HepG2 (cell line): ENCODE measurements around the gene COA1. TPM values are rescaled to one million over a fixed set of nuclear protein-coding genes. Genes with fewer than 3 reads are reported as not detected.
"Not testable (repeated sequence)": the region's sequence is repeated elsewhere in the genome, so short reads cannot be mapped to it uniquely, and the experiment has no call there.

Experiments
- ATAC-seq: fragments of 200-7000 bp; cut with Tn5 transposase; 3 replicates; pipeline ENCODE4 v1.9.1; 2020; ENCODE audit warnings: mild to moderate bottlenecking, moderate library complexity
- BruUV-seq: library from RNA; stranded (reverse); fragments of 400-500 nt; replicated peaks from 2 replicates; lab custom pipeline; 2021; lab: Mats Ljungman, UMichigan
- CTCF ChIA-PET: fragments of 300-600 bp; formaldehyde crosslinking; extraction: SDS; loops from one replicate; lab custom pipeline; 2021; ENCODE audit warnings: low total read pairs, inconsistent platforms, low intra/inter-chr PET ratio; lab: Yijun Ruan, JAX
- POLR2A ChIA-PET: fragments of 350-600 bp; sonication (Branson Sonifier 250); formaldehyde crosslinking; loops from one replicate; lab custom pipeline; 2020; ENCODE audit warnings: antibody characterized with exemption, inconsistent platforms; lab: Yijun Ruan, JAX
- DNase-seq: peaks from one replicate; pipeline ENCODE4 v3.0.0-alpha.2; 2015; ENCODE audit warnings: low spot score
- FAIRE-seq: peaks from 3 replicates; lab custom pipeline; 2011; peaks lifted over from hg19 to GRCh38; lab: Jason Lieb, UNC
- H2AFZ ChIP-seq: one replicate; pipeline ENCODE4 v1.6.1; 2011; ENCODE audit warnings: low read length, inconsistent platforms
- H3K27ac ChIP-seq: fragments of 300-600 bp; 3 replicates; pipeline ENCODE4 v1.8.0; 2011; ENCODE audit warnings: mixed run types, mild to moderate bottlenecking, mixed read lengths, low read length, inconsistent platforms; ENCODE audit not compliant: insufficient read depth; ENCODE audit errors: extremely low read length
- H3K27me3 ChIP-seq, 2 experiments: fragments of 200-600 bp in 1 of 2; 2 replicates in 1 of 2; 3 replicates in 1 of 2; pipeline versions ENCODE4 v1.6.0 to v1.8.0; 2011; ENCODE audit warnings: low read length in 2 of 2, mild to moderate bottlenecking in 2 of 2, moderate library complexity in 2 of 2, inconsistent platforms in 1 of 2; ENCODE audit not compliant: insufficient read depth in 2 of 2, control insufficient read depth in 1 of 2
- H3K36me3 ChIP-seq, 2 experiments: fragments of 200-600 bp in 1 of 2; replicated peaks in 1 of 2; 2 replicates in 1 of 2; 3 replicates in 1 of 2; pipeline versions ENCODE4 v1.5.1 to v1.8.0; 2011; ENCODE audit warnings: low read length in 2 of 2, inconsistent platforms in 1 of 2; ENCODE audit not compliant: insufficient read depth in 2 of 2, control insufficient read depth in 1 of 2
- H3K4me1 ChIP-seq: 2 replicates; pipeline ENCODE4 v1.5.1; 2012; ENCODE audit warnings: low read length, inconsistent platforms; ENCODE audit not compliant: insufficient read depth
- H3K4me2 ChIP-seq: 2 replicates; pipeline ENCODE4 v1.6.0; 2011; ENCODE audit warnings: low read depth, low read length, inconsistent platforms
- H3K4me3 ChIP-seq, 3 experiments: fragments of 200-600 bp in 1 of 3; sonication (generic), shearing (Covaris generic) in 1 of 3; replicated peaks in 1 of 3; 2 replicates each; pipeline ENCODE4 v1.5.1; 2011 to 2016; ENCODE audit warnings: low read length in 3 of 3, inconsistent platforms in 2 of 3, low read depth in 2 of 3, mild to moderate bottlenecking in 2 of 3, control low read depth in 1 of 3, mixed read lengths in 1 of 3; ENCODE audit not compliant: insufficient read depth in 1 of 3
- H3K79me2 ChIP-seq: one replicate; pipeline ENCODE4 v1.6.1; 2011; ENCODE audit warnings: low read length, inconsistent platforms; ENCODE audit not compliant: insufficient read depth
- H3K9ac ChIP-seq: 2 replicates; pipeline ENCODE4 v1.6.0; 2011; ENCODE audit warnings: mild to moderate bottlenecking, low read depth, low read length, inconsistent platforms; ENCODE audit not compliant: insufficient read depth
- H3K9me3 ChIP-seq: 2 replicates; pipeline ENCODE4 v1.5.1; 2012; ENCODE audit warnings: mild to moderate bottlenecking, low read length
- H4K20me1 ChIP-seq: 2 replicates; pipeline ENCODE4 v1.6.0; 2011; ENCODE audit warnings: inconsistent platforms, mild to moderate bottlenecking, low read length, moderate library complexity; ENCODE audit not compliant: insufficient read depth
- AHR ChIP-seq: IDR thresholded peaks from 2 replicates; pipeline ENCODE4 v1.6.1; 2018; ENCODE audit warnings: missing genetic modification reagents, missing compliant biosample characterization
- JARID2 ChIP-seq: sonication (generic); formaldehyde crosslinking; IDR thresholded peaks from 2 replicates; pipeline ENCODE4 v1.8.1; 2023; ENCODE audit warnings: missing genetic modification reagents, inconsistent platforms; ENCODE audit not compliant: insufficient replicate concordance
- MAF1 ChIP-seq: sonication (generic); formaldehyde crosslinking; IDR thresholded peaks from 2 replicates; pipeline ENCODE4 v1.5.0; 2020; ENCODE audit warnings: missing genetic modification reagents, borderline replicate concordance
- SIN3B ChIP-seq: fragments of 150-350 bp; IDR thresholded peaks from 2 replicates; pipeline ENCODE4 v1.6.1; 2014; ENCODE audit warnings: low read length
- SP5 ChIP-seq: IDR thresholded peaks from 2 replicates; pipeline ENCODE4 v1.6.1; 2016; ENCODE audit warnings: low read depth, borderline replicate concordance
- ZKSCAN1 ChIP-seq: fragments of 150-350 bp; IDR thresholded peaks from 2 replicates; pipeline ENCODE4 v1.6.1; 2014; ENCODE audit warnings: low read length
- ZNF232 ChIP-seq: sonication (generic); formaldehyde crosslinking; IDR thresholded peaks from 2 replicates; pipeline ENCODE4 v1.4.0; 2020; ENCODE audit warnings: missing genetic modification reagents, borderline replicate concordance
- ZNF607 ChIP-seq: sonication (generic); formaldehyde crosslinking; IDR thresholded peaks from 2 replicates; pipeline ENCODE4 v1.5.1; 2020; ENCODE audit warnings: missing genetic modification reagents, mild to moderate bottlenecking, borderline replicate concordance
- ZNF891 ChIP-seq: sonication (generic); formaldehyde crosslinking; IDR thresholded peaks from 2 replicates; pipeline ENCODE4 v1.5.0; 2020; ENCODE audit warnings: mild to moderate bottlenecking, missing genetic modification reagents
- WGBS: methylation state at CpG from one replicate; pipeline ENCODE4 v1.1.6; 2017; ENCODE audit warnings: low lambda C conversion rate; 5-methylcytosine and 5-hydroxymethylcytosine counted together
- in situ Hi-C: cut with HindIII; loops from 2 replicates; pipeline ENCODE4 v1.10.0; 2017; ENCODE audit warnings: low pct_unique_long_range_greater_than_20kb; ENCODE audit not compliant: extremely low pct_ligation_motif_present
- intact Hi-C: fragments of 100-400 bp; cut with micrococcal nuclease; formaldehyde crosslinking; loops from one replicate; pipeline ENCODE4 v1.10.0; 2022; ENCODE audit not compliant: unreplicated experiment
- polyA plus RNA-seq, 8 experiments: library from polyadenylated mRNA; depleted of rRNA in 3 of 8; stranded (reverse) in 7 of 8; unstranded in 1 of 8; fragments of >200 nt; fragmentation: Illumina TruSeq in 4 of 8; extraction: Trizol in 4 of 8; gene quantifications; 2 replicates each; pipeline versions ENCODE4 v1.2.1 to v1.2.3, GENCODE V29; 2011 to 2016; ENCODE audit warnings: low read depth in 4 of 8, missing spikeins in 1 of 8, mixed read lengths in 1 of 8; ENCODE audit not compliant: insufficient read depth in 1 of 8
- total RNA-seq, 5 experiments: library from RNA; depleted of rRNA; stranded (reverse); fragments of >200 nt; fragmentation: Illumina TruSeq; extraction: Trizol; gene quantifications; 2 replicates each; pipeline ENCODE4 v1.2.3, GENCODE V29; 2016; ENCODE audit warnings: low read depth in 1 of 5
- TF ChIP-seq, protein P1 (sequence below): sonication (generic); formaldehyde crosslinking; IDR thresholded peaks from 2 replicates; pipeline ENCODE4 v1.9.0; 2021; ENCODE audit warnings: missing genetic modification reagents, mild to moderate bottlenecking, borderline replicate concordance
- TF ChIP-seq, protein P2 (sequence below): sonication (generic); formaldehyde crosslinking; IDR thresholded peaks from 2 replicates; pipeline ENCODE4 v1.4.0; 2020; ENCODE audit warnings: missing genetic modification reagents, borderline replicate concordance
- TF ChIP-seq, protein P3 (sequence below): sonication (generic); formaldehyde crosslinking; IDR thresholded peaks from 2 replicates; pipeline ENCODE4 v1.4.0; 2020; ENCODE audit warnings: missing genetic modification reagents, low read depth, mild to moderate bottlenecking, borderline replicate concordance

Gene COA1
- total and polyA plus RNA-seq, 2 of the 13 experiments (the other 11 are each of a cell fraction or from before 2014, with no cell fraction given): 33.2 to 65.7 TPM

DNA sequence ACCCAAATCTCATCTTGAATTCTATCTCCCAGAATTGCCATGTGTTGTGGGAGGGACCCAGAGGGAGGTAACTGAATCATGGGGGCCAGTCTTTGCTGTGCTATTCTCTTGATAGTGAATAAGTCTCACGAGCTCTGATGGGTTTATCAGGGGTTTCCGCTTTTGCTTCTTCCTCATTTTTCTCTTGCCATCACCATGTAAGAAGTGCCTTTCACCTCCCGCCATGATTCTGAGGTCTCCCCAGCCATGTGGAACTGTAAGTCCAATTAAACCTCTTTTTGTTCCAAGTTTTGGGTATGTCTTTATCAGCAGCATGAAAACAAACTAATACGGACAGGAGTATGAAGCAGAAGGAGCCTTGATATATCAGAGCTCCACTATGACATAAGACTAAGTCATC is 41.5 kb downstream of the COA1 start:
- FAIRE-seq, in situ Hi-C loops, H3K27me3 ChIP-seq, intact Hi-C loops, H4K20me1 ChIP-seq, ATAC-seq, H3K36me3 ChIP-seq, H3K9ac ChIP-seq, DNase-seq, BruUV-seq, H2AFZ ChIP-seq, H3K27ac ChIP-seq, H3K9me3 ChIP-seq, POLR2A ChIA-PET, CTCF ChIA-PET, H3K4me3 ChIP-seq, H3K4me2 ChIP-seq: not testable (repeated sequence)
- 99% methylated on average over 4 of the region's 4 CpGs for WGBS
- Histone ChIP-seq H3K79me2 (peaks cover 92% of the 10 kb centered on the region), H3K4me1 (peaks cover 32% of the 10 kb centered on the region)

DNA sequence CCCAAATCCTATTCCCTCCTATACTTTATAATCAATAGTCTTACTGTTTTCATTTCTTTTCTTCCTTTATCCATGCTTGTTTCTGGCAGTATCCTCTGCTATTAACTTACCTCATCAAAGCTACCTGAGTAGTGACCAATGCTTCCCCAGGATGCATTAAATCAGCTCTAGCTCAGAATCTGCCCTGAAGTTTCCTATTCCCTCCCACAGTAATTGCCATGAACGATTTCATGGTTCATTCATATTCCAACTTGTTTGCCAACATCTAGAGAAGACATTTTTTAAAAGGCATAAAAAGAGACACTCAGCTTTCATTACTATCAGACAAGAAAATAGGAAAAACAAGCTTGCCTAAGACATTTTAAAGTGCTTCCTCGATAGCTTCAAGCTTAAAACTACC is 42.3 kb downstream of the COA1 start:
- no peak overlapping the region for H3K4me3 ChIP-seq
- POLR2A ChIA-PET: no interaction called here
- H3K4me1 ChIP-seq: peaks cover 32% of the 10 kb centered on the region
- no peak overlapping the region for H3K9ac ChIP-seq
- DNase-seq (no peak), ATAC-seq (no peak), FAIRE-seq (no peak)
- in situ Hi-C loops: no loop called here
- H2AFZ ChIP-seq: no peak overlapping the region
- no peaks in the 10 kb centered on the region for H3K27me3 ChIP-seq
- H3K79me2 ChIP-seq: peaks cover 92% of the 10 kb centered on the region
- H3K36me3 ChIP-seq: no peaks in the 10 kb centered on the region
- WGBS: 94% methylated on average over 2 of the region's 2 CpGs
- H4K20me1 ChIP-seq: no peaks in the 10 kb centered on the region; the same call in 1 of the 2 replicates
- BruUV-seq: no TSS peak
- CTCF ChIA-PET: no interaction called here
- H3K27ac ChIP-seq: no peak overlapping the region
- no peak overlapping the region for H3K4me2 ChIP-seq
- H3K9me3 ChIP-seq: no peaks in the 10 kb centered on the region
- intact Hi-C loops: no loop called here
- TF ChIP-seq ZKSCAN1 (no peak), ZNF891 (CRISPR knock-in tag) (no peak), SP5 (CRISPR knock-in tag) (no peak), JARID2 (CRISPR knock-in tag) (no peak), SIN3B (no peak), MAF1 (CRISPR knock-in tag) (no peak), ZNF232 (CRISPR knock-in tag) (no peak), ZNF607 (CRISPR knock-in tag) (no peak), AHR (CRISPR knock-in tag) (no peak)
- TF ChIP-seq, protein P1, sequence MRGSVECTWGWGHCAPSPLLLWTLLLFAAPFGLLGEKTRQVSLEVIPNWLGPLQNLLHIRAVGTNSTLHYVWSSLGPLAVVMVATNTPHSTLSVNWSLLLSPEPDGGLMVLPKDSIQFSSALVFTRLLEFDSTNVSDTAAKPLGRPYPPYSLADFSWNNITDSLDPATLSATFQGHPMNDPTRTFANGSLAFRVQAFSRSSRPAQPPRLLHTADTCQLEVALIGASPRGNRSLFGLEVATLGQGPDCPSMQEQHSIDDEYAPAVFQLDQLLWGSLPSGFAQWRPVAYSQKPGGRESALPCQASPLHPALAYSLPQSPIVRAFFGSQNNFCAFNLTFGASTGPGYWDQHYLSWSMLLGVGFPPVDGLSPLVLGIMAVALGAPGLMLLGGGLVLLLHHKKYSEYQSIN (CRISPR knock-in tag): no peak
- TF ChIP-seq, protein P2, sequence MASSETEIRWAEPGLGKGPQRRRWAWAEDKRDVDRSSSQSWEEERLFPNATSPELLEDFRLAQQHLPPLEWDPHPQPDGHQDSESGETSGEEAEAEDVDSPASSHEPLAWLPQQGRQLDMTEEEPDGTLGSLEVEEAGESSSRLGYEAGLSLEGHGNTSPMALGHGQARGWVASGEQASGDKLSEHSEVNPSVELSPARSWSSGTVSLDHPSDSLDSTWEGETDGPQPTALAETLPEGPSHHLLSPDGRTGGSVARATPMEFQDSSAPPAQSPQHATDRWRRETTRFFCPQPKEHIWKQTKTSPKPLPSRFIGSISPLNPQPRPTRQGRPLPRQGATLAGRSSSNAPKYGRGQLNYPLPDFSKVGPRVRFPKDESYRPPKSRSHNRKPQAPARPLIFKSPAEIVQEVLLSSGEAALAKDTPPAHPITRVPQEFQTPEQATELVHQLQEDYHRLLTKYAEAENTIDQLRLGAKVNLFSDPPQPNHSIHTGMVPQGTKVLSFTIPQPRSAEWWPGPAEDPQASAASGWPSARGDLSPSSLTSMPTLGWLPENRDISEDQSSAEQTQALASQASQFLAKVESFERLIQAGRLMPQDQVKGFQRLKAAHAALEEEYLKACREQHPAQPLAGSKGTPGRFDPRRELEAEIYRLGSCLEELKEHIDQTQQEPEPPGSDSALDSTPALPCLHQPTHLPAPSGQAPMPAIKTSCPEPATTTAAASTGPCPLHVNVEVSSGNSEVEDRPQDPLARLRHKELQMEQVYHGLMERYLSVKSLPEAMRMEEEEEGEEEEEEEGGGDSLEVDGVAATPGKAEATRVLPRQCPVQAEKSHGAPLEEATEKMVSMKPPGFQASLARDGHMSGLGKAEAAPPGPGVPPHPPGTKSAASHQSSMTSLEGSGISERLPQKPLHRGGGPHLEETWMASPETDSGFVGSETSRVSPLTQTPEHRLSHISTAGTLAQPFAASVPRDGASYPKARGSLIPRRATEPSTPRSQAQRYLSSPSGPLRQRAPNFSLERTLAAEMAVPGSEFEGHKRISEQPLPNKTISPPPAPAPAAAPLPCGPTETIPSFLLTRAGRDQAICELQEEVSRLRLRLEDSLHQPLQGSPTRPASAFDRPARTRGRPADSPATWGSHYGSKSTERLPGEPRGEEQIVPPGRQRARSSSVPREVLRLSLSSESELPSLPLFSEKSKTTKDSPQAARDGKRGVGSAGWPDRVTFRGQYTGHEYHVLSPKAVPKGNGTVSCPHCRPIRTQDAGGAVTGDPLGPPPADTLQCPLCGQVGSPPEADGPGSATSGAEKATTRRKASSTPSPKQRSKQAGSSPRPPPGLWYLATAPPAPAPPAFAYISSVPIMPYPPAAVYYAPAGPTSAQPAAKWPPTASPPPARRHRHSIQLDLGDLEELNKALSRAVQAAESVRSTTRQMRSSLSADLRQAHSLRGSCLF (CRISPR knock-in tag): no peak
- TF ChIP-seq, protein P3, sequence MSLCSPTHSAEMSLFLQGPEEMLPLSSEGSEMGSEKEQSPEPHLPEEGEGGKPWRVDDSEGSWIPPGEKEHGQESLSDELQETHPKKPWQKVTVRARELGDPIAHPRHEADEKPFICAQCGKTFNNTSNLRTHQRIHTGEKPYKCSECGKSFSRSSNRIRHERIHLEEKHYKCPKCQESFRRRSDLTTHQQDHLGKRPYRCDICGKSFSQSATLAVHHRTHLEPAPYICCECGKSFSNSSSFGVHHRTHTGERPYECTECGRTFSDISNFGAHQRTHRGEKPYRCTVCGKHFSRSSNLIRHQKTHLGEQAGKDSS (CRISPR knock-in tag): no peak
